GM19468 (cell line): Measurements from ENCODE around the gene NSD1.
"Not testable (repeated sequence)": the region's sequence is repeated elsewhere in the genome, so short reads cannot be mapped to it uniquely, and the experiment has no call there.

Source experiments
- ATAC-seq: cut with Tn5 transposase; IDR thresholded peaks from one replicate; pipeline ENCODE4 v1.9.1; 2021; ENCODE audit warnings: mild to moderate bottlenecking, moderate library complexity, moderate number of reproducible peaks; ENCODE audit not compliant: unreplicated experiment; ENCODE audit errors: extremely low read depth

Gene NSD1

GRCh38 chr5:177335701-177336065 is 202.1 kb downstream of the NSD1 start:
- ATAC-seq = no peak

GRCh38 chr5:177336112-177336511 is 202.5 kb downstream of the NSD1 start:
- ATAC-seq = no peak

- ATAC-seq = no peak
These were observed 203.3 kb downstream of the NSD1 start for GRCh38 chr5:177336603-177337494.

- ATAC-seq = no peak
These were observed 204.9 kb downstream of the NSD1 start for GRCh38 chr5:177338251-177339106.

GRCh38 chr5:177339107-177339638 is 205.6 kb downstream of the NSD1 start:
- no peak for ATAC-seq

GRCh38 chr5:177343000-177343399 is 209.4 kb downstream of the NSD1 start:
- not testable (repeated sequence) for ATAC-seq

- ATAC-seq = no peak
These were observed 210.2 kb downstream of the NSD1 start for GRCh38 chr5:177343777-177344176.

GRCh38 chr5:177344891-177345290 is 211.3 kb downstream of the NSD1 start:
- no peak for ATAC-seq

GRCh38 chr5:177346820-177347219 is 213.2 kb downstream of the NSD1 start:
- ATAC-seq = no peak

- no peak for ATAC-seq
These were observed 214.1 kb downstream of the NSD1 start for GRCh38 chr5:177347699-177348098.

GRCh38 chr5:177349362-177349647 is 215.7 kb downstream of the NSD1 start:
- ATAC-seq = no peak

GRCh38 chr5:177349762-177350161 is 216.2 kb downstream of the NSD1 start:
- ATAC-seq = no peak
